ENCODE data around the gene KIF18B. TPM values are rescaled to one million over a fixed set of nuclear protein-coding genes. Genes with fewer than 3 reads are reported as not detected.

Gene KIF18B
- total and polyA plus RNA-seq, 8 donors, result 2.9 to 24.5 (median 12.9) TPM

DNA sequence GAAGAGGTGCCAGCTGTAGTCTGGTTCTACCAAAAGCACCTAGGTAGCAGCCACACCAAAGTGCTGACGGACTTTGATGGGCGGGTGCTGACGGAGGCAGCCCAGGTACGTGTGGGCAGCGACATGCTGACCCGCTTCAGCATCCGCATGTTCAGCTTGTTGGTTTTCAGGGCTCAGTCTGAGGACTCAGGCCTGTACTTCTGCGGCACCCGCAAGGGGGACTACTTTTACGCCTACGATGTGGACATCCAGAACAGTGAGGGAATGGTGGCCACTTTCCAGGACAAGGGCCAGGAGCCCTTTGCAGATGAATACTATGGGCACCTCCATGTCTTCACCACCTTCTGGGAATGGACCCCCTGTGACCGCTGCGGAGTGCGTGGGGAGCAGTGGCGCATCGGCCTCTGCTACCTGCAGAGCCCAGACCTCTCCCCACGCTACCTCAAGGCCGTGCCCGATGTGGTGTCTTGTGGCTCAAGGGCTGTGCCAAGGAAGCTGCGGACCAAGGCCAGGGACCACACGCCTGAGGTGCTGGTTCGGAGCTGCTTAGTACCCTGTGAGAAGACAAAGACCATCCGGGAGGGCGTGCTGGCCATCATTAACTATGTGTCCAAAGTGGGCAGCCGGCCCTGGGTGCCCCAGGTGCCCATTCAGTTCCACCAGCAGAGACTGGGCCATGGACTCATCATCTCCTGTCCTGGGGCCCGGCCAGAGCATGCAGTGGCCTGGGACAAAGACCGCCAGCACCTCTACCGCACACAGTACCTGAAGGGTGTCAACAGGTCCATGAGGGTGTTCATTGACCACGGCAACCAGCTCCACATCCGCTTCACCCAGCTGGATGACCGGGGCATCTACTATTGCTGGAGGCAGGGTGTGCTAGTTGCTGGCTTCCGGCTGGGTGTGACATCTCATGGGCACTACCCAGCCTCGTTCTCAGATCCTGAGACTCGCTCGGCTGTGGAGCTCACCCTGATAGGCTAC is 43.3 kb downstream of the KIF18B start:
- DNase-seq (no peak), ATAC-seq (no peak)
- intact Hi-C loops (cut with DNase I), result no loop called here
- H3K9me3 ChIP-seq, result no peaks in the 10 kb centered on the region
- TF ChIP-seq, protein P1, sequence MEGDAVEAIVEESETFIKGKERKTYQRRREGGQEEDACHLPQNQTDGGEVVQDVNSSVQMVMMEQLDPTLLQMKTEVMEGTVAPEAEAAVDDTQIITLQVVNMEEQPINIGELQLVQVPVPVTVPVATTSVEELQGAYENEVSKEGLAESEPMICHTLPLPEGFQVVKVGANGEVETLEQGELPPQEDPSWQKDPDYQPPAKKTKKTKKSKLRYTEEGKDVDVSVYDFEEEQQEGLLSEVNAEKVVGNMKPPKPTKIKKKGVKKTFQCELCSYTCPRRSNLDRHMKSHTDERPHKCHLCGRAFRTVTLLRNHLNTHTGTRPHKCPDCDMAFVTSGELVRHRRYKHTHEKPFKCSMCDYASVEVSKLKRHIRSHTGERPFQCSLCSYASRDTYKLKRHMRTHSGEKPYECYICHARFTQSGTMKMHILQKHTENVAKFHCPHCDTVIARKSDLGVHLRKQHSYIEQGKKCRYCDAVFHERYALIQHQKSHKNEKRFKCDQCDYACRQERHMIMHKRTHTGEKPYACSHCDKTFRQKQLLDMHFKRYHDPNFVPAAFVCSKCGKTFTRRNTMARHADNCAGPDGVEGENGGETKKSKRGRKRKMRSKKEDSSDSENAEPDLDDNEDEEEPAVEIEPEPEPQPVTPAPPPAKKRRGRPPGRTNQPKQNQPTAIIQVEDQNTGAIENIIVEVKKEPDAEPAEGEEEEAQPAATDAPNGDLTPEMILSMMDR (IDR thresholded peaks at IDR 0.05), result no peak
- no peak overlapping the region for H3K4me3 ChIP-seq
- no peaks in the 10 kb centered on the region for H3K36me3 ChIP-seq
- peaks cover 0 to 4% of the 10 kb centered on the region in 2 donors for H3K27me3 ChIP-seq
- peaks cover 0 to 44% of the 10 kb centered on the region in 2 donors for H3K4me1 ChIP-seq
- H3K27ac ChIP-seq, result no peak overlapping the region

DNA sequence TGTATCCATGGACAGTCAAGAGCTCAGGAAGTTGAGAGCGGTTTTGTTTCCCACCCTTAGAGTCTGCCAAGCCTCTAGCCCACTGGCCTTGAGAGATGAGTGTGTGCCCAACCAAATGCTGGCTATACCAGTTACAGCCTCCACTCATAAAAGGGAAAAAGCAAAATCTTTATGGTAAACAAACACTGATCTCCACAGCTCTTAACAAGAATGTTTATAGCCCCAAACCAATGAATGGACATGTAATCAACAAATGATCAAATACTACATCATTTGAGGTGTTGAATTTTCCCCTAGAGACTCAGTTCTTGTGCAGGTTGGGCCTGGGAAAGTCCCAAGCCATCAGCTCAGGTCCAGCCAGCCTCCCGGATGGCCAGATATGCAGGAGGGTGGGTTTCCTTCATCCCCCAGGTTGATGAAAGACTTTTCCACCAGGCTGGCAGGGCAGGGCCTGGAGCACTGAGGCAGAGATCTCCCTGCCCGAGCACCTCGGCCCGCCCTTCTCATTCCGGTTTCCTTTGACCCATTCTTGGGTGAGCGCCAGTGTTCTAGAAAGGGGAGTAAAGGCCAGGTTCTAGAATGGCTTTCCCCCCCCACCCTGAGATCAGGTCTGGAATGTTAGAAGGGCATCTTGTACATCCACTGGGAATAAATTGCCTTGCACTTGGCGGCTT is 44.4 kb downstream of the KIF18B start:
- H3K27me3 ChIP-seq, result no peaks in the 10 kb centered on the region
- TF ChIP-seq, protein P1 (IDR thresholded peaks at IDR 0.05), result no peak
- no peak overlapping the region for H3K27ac ChIP-seq
- no peak for DNase-seq
- H3K4me3 ChIP-seq, result no peak overlapping the region
- H3K36me3 ChIP-seq, result no peaks in the 10 kb centered on the region
- no peaks in the 10 kb centered on the region for H3K9me3 ChIP-seq
- ATAC-seq, result no peak
- intact Hi-C loops (cut with DNase I), result no loop called here
- H3K4me1 ChIP-seq, result peaks cover 4 to 51% of the 10 kb centered on the region in 2 donors

DNA sequence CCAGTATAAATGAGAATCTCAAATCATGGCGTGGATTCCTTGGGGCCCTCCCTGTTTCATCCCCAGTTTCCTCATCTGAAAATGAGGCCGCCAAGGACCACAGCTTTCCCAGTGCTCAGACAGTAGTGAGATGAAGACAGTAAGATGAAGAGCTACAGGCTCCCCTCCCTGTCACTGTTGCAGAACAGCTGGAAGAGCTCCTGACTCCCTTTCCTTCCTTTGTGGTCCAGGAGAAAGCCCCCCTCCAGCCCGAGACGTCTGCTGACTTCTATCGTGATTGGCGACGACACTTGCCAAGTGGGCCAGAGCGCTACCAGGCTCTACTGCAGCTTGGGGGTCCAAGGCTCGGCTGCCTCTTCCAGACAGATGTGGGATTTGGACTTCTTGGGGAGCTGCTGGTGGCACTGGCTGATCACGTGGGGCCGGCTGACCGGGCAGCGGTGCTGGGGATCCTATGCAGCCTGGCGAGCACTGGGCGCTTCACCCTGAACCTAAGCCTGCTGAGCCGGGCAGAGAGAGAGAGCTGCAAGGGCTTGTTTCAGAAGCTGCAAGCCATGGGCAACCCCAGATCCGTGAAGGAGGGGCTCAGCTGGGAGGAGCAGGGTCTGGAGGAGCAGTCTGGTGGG is 45.3 kb downstream of the KIF18B start:
- DNase-seq, result no peak
- Histone ChIP-seq H3K4me1 (peaks cover 6 to 60% of the 10 kb centered on the region in 2 donors), H3K9me3 (no peaks in the 10 kb centered on the region), H3K27ac (no peak overlapping the region), H3K36me3 (no peaks in the 10 kb centered on the region), H3K27me3 (no peaks in the 10 kb centered on the region), H3K4me3 (no peak overlapping the region)
- intact Hi-C loops (cut with DNase I), result no loop called here
- TF ChIP-seq, protein P1 (IDR thresholded peaks at IDR 0.05), result no peak
- ATAC-seq, result no peak

DNA sequence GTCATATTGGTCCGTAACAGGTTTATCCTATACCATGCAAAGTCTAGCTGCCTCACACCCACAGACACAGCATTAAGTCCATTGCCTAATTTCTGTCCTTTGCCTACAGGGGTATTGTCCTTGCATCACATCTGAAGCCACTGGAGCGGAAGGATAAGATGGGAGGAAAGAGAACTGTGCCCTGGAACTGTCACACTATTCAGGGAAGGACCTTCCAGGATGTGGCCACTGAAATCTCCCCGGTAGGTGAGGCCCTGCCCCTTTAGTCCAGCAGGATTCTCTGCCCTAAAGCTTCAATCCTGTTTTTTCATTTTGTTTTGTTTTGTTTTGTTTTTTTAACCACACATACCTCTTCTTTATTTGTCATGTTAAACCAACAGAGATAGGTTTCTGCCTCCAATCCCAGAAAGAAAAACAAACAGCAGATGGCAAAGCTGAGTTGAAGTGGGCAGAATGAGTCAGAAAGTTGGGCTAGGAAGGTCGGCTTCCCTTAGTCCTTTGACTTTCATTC is 46.1 kb downstream of the KIF18B start:
- no peak for ATAC-seq
- intact Hi-C loops (cut with DNase I), result no loop called here
- H3K9me3 ChIP-seq, result no peaks in the 10 kb centered on the region

More for the DNA sequence above, 46.1 kb downstream of the KIF18B start:
- TF ChIP-seq, protein P1 (IDR thresholded peaks at IDR 0.05), result no peak
- H3K4me1 ChIP-seq, result peaks cover 6 to 64% of the 10 kb centered on the region in 2 donors
- H3K27me3 ChIP-seq, result no peaks in the 10 kb centered on the region
- H3K4me3 ChIP-seq, result no peak overlapping the region
- peaks cover 0 to 3% of the 10 kb centered on the region in 2 donors for H3K36me3 ChIP-seq
- DNase-seq, result no peak
- no peak overlapping the region for H3K27ac ChIP-seq
